Endometrial microvascular endothelial cells (primary cell): ENCODE results near the gene APBB2. TPM values are rescaled to one million over a fixed set of nuclear protein-coding genes. Genes with fewer than 3 reads are reported as not detected.
"Not testable (repeated sequence)": the region's sequence is repeated elsewhere in the genome, so short reads cannot be mapped to it uniquely, and the experiment has no call there.

ENCODE experiments used
- in situ Hi-C: cut with HindIII; loops from 2 replicates; pipeline ENCODE4 v1.10.0; 2017; ENCODE audit warnings: low sequenced_read_pairs, low pct_unique_long_range_greater_than_20kb; ENCODE audit errors: inconsistent ontology term
- total RNA-seq: library from RNA; depleted of rRNA; stranded (reverse); fragments of >200 nt; gene quantifications from one replicate; pipeline ENCODE4 v1.2.3, GENCODE V29; 2015; ENCODE audit errors: inconsistent ontology term

APBB2 gene
- total RNA-seq, 1 donor from 2014 or later, result 136 TPM

GRCh38 chr4:40923316-40924095, 290.8 kb downstream of the APBB2 start:
- in situ Hi-C loops, result no loop called here

DNA sequence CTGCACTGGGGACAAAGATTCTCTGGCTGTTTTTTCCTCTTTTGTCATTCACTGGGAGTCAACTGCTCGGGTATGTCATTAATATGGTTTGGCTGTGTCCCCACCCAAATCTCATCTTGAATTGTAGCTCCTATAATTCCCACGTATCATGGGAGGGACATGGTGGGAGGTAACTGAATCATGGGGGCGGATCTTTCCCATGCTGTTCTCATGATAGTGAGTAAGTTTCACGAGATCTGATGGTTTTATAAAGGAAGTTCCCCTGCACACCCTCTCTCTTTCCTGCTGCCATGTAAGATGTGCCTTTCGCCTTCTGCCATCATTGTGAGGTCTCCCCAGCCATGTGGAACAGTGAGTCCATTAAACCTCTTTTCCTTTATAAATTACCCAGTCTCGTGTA, 294.4 kb downstream of the APBB2 start:
- in situ Hi-C loops, result not testable (repeated sequence)

DNA sequence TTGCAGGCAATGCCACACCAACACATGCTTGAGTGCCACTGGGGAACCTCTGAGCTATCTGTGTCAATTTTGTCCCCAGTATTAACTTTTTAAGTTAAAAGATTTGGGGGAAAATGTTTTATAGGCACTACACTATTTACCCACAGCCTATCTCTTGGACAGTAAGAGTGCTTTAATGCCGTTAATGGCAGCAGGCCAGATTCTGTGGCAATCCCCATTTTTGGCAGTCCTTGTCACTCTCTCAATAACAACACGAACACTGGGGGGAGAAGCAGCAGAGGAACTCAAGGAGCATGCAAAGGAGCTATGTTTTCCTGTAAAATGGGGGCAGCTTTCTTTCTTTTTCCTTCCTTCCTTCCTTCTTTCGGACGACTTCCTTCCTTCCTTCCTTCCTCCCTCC, 296.0 kb downstream of the APBB2 start:
- in situ Hi-C loops, result no loop called here

DNA sequence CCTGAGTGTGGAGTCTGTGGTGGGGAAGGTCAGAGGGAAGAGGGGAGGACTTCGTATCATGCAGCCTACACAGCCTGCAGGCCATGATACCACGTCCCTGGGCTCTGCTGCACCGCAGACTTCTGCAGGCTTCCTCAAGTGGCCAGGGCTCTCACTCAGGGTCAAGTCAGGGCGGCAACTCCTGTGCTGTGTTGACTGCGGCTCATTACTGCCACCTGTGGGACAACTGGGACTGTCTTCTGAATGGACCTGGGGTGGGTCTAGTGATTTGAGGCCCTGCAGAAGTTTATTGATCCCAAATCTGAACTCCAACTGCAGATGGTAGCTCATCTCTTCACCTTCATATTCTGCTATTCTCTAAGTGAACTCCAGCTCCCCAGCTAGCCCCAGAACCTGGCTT, 297.5 kb downstream of the APBB2 start:
- in situ Hi-C loops, result no loop called here

DNA sequence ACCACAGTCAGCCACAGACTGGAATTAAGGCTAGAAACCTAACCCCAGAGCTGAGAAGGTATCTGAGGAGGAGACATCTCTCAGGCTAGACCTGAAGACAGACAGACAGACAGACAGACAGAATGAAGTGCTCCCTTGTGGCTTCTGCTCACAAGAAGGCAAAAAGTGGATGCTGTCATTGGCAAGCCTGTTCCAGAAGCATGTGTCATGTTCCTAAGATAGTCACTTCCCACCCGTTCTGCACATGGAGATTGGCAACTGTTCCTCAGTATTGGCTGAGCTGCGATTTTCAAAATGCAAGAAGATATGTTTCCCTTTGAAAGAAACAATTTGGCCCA, 298.2 kb downstream of the APBB2 start:
- in situ Hi-C loops, result no loop called here

GRCh38 chr4:40915318-40916217, 298.8 kb downstream of the APBB2 start:
- in situ Hi-C loops, result no loop called here

GRCh38 chr4:40912460-40913184, 301.7 kb downstream of the APBB2 start:
- in situ Hi-C loops, result no loop called here

DNA sequence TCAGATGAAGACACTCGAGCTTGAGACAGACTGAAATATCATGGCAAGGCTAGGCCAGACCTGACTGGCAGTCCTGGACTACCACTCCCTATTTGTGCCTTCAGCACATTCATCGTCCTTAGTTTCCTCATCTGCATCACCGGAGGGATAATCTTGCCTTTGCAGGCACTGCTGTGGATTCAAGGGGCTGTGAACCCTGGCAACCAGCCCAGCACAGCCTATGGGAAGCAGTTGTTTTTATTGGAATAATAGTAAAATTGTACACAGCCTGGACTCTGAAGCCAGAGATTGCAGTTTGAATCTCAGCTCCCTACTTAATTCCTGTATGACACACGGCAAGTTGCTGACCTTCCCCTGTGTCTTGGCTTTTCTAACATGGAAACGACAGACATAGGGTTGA, 303.6 kb downstream of the APBB2 start:
- in situ Hi-C loops, result no loop called here

DNA sequence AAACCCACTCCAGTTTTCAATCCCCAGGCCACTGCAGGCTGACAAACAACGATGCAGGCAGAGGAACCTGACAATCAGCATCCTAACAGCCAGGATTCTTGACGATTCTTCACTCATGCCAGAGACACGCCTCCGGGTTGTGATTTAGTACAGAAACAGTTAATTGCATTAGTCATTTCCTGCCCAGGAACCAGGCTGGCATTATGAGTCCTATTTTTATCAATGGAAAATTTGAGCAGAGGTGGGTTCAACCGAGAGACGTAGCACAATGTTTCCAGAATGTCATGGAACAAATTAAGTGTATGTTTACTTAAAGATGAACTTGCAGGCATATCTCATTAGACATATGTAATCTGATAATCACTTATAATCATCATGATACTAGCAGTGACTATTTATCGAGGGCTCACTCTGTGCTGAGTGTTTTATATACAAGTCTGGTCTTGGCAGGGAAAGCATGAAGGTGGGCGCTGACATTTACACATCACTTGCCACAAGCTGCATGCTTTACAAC, 304.9 kb downstream of the APBB2 start:
- in situ Hi-C loops, result no loop called here

GRCh38 chr4:40908702-40909362, 305.5 kb downstream of the APBB2 start:
- in situ Hi-C loops, result no loop called here

DNA sequence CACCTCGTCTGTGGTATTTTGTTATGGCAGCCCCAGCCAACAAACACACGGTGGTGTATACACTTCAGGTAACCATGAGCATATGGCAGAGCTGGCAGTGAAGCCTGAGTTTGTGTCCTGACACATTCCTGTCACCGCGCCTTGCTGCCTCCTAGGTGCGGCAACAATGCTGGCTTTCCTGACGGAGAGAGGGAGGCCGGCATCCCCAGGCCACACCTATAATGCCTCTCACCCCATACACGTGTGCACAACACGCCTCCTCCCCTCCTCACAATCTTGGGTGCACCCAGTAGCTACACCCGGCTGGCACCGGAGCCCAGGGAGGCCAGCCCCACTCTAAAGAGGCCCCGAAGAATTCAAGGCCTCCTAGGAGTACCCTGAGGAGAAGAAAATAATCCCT, 306.0 kb downstream of the APBB2 start:
- in situ Hi-C loops, result no loop called here

DNA sequence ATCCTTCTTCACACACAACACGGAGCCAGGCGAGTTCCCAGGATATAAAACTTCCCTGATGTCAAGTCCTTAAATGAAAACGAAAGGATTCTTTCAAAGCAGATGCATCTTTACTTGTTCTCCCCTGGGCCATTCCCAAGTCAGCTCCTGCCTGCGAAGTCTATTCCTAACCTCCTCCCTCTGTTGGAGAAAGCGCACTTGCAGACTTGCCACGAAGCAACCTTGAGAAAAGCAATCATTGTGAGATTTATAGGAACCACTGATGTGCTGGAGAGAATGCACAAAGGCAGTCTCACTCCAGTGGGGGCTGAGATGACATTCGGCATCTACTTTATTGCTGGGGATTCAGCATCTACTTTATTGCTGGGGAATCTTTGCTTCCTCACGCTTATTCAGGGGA, 308.9 kb downstream of the APBB2 start:
- in situ Hi-C loops, result no loop called here

DNA sequence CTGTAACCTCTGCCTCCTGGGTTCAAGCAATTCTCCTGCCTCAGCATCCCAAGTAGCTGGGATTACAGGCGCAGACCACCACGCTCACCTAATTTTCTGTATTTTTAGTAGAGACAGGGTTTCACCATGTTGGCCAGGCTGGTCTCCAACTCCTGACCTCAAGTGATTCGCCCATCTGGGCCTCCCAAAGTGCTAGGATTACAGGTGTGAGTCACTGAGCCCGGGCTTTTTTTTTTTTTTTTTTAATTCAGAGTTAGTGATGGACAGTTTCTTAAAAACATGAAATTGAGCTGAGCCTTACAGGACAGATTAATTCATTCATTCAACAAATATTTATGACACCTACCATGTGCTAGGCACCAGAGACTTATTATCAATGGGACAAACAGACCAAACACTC, 313.8 kb downstream of the APBB2 start:
- in situ Hi-C loops, result not testable (repeated sequence)

GRCh38 chr4:40897557-40898203, 316.7 kb downstream of the APBB2 start:
- in situ Hi-C loops, result no loop called here

DNA sequence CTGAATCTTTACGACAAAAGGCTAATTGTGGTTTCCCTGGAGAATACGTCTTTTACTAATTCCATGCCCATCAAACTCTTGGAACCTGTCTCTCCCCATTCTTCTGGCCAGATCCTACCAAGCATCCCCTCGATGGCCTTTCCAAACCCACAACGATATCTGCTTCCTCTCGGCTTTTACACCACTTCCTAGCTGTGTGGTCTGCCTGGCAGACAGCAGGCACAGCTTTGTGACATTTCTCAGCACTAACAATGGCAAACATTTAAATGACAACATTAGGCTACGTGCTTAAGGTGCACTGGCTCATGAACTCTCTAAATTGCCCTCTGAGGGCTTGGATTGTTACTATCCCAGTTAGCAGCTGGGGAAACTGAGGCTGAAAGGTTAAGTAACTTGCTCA, 323.6 kb downstream of the APBB2 start:
- in situ Hi-C loops, result no loop called here

DNA sequence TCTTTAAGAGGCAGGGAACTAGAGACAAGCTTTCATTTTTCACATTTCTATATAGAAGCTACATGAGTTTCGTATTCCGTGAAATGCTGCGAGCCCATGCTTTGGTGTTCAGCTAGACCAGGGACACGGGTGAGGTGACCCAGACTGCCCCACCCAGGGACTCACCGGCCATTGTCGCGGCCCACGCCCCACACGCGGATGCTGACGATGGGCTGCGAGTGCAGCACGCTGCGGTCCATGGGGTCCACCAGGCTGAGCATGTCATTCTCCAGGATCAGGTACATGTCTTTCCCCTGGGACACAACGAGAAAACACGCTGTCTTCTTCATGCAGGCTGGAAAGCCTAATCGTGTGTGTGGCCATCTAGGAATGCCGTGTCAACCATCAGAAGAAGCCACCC, 324.1 kb downstream of the APBB2 start:
- in situ Hi-C loops, result no loop called here

DNA sequence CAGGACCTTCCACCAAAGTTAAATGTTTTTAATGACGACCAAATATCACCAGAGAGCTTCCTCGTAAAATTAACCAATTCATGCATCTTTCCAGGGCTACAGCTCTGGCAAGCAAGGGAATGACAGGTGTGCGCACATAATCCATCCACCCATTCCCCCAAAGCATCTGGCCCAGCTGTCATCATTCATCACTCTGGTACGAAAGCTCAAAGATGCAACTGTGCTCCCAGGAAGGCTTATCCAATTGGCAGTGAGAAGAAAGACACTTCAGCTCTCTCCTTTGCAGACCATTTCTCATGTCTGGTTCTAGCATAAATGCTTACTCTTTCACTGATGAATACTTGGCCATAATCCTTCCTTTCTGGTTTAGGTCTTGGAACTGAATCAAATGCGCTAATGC, 325.4 kb downstream of the APBB2 start:
- in situ Hi-C loops, result no loop called here

DNA sequence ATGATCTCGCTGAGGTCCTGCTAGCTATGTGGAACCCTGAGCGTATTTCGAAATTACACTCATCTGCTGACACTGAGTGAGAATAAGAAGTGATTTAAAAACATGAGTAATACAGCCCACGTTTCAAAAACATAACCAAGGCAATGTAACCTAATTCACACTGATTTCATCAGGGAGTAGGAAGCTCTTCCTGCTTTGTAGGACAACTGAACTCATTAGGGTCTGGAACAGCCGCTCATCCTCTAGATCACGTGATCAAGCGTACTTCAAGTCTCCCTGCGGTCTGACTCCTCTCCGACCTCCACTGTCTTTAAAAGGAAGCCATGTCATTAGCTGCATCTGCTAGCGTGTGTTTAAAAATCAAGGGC, 326.6 kb downstream of the APBB2 start:
- in situ Hi-C loops, result no loop called here
